Right kidney (tissue), 1 donor: ENCODE data around the gene RNF144B.
"Not testable (repeated sequence)": the region's sequence is repeated elsewhere in the genome, so short reads cannot be mapped to it uniquely, and the experiment has no call there.

Experiments used
- DNase-seq: peaks from one replicate; pipeline ENCODE4 v3.0.0-alpha.2; 2016

The RNF144B gene

DNA sequence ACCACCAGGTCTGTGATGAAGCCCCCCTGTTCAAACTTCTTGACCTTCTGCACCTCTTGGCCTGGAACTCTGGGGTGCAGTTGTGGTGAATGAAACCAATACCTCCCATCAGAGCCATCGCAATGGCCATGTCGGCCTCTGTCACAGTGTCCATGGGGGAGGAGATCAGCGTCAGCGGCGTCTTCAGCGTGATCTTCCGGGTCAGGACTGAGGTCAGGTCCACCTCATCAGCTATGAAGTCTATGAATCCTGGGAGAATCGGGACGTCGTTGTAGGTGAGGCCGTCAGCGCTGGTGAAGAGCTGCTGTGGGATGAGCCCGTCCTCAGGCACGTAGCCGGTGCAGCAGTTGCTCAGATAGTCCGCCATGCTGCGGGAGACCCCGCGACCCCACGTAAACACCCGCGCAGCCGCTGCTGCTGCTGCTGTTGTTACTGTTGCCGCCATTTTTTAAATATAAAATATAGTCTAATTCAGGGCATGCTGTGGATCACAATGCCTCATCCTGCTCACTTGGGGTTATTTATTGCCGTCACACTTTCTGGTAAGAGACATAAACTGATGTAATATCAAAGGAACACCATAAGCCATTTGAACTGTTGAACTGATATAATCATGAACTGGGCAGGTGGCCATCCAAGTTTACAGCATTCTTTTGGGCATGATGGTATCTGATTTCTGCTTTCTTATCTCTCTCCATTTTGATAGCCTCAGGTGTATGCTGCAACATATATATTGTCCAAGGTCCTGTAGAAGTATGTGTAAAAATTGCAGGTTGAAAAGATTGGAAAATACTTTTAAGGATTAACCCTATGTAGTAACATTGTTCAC, 18.7 kb upstream of the RNF144B start:
- no peak for DNase-seq

DNA sequence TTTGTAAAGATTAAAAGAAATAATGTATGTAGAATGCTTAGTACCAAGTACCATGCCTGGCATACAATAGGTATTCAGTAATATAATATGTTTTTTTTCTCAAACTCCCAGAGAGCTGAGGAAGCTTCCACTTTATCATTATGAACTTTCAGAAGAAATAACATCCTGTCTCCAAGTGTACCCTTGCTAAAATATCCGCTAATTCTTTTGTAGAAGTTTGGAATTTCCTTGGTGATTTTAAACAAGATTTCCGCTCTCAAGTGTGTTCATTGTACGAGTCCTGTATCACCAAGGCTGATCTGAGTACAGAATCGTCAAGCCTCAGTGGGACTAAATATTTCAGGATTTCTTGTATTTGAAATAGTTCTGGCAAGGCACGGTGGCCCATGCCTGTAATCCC, 16.1 kb upstream of the RNF144B start:
- DNase-seq: no peak

DNA sequence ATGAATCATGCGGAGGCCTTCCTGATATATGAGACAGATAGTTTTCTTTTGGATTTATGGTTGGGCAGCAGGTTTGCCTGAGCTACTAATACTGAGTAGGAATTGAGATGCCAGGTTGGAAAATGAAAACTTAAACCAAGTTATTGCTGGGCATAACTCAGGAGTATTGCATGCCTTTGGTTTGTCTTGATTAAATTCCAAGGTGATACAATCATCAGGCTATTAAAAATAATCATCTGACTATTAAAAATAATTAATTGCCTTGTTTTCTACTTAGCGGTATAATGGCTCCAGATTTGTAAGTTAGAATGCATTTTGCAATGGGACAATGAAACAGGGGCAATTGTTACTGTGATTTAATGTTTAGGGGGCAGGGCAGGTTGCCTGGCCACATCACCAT, 15.5 kb upstream of the RNF144B start:
- DNase-seq: no peak

DNA sequence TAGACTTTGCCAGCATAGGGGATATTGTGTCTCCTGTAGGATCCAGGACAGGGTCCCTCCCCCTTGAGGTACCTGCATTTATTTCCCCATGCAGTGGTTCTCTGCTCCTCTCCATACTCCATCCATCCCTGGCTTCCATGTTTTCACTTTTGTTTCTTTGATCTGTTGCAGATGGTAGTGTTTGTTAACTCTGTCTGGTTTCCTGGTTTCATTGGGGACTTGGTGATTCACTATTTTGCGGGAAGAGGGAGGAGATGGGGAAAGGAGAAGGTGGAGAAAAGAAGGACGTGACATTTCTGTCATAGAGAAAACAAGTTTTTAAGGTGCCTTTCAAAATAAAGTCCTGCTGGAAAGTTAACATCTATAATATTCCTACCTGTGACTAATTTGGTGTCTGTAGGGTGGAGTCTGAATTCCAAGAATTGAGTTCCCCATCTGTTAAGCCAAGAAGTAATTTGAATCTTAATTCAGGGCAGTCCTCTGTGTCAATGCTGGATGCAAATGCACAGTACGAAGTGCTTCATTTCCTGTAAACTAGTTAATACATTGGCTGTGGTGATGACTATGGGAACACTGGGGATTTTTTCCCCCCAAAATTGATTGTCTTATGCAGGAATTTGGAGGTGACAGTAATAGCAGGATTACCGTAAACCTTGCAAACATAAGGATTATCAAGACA, 6.9 kb upstream of the RNF144B start:
- no peak for DNase-seq

DNA sequence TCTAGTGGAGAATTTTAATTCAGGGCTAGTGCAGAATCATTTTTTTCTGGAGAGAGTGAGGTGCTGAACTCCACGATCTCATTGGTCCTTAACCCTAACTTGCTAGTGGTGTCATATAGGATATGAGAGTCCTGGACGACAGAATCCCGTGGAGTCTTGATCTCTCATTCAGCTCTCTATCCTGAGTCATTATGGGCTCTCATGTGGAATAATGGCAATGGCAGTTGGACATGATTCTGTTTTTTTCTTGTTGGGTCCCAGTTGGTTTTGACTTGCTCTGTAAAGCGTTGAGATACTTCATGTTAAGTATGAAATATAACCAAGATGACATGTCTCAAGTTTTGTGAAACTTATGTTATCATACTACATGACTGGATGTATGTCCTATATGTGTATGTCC, 6.3 kb upstream of the RNF144B start:
- no peak for DNase-seq

DNA sequence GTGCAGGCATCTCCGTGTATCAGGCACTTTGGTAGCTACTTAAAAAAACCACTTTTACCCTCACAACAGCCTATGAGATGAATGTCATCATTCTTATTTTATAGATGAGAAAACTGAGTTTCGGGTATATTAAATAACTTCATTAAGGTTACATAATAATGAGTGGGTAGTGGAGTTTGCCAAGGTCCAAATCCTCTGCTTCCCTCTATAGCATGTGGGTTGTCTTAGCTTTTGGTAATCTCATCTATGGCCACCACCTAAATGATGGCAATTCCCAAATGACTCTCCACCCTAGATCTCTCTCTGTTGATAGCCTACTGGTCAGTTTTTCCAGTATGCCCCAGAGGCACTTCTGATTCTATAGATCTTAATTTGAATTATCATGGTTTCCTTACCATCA, 3.7 kb upstream of the RNF144B start:
- DNase-seq: no peak

DNA sequence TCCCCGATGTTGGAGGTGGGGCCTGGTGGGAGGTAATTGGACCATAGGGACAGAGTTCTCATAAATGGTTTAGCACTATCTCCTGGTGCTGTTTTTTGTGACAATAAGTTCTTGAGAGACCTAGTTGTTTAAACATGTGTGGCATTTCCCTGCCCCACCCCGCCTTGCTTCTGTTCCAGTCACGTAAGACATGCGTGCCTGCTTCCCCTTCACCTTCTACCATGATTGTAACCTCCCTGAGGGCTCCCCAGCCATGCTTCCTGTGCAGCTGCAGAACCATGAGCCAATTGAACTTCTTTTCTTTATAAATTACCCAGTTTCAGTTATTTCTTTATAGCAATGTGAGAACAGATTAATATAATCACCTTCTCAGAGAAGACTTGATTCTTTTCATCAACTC, 2.5 kb upstream of the RNF144B start:
- no peak for DNase-seq

DNA sequence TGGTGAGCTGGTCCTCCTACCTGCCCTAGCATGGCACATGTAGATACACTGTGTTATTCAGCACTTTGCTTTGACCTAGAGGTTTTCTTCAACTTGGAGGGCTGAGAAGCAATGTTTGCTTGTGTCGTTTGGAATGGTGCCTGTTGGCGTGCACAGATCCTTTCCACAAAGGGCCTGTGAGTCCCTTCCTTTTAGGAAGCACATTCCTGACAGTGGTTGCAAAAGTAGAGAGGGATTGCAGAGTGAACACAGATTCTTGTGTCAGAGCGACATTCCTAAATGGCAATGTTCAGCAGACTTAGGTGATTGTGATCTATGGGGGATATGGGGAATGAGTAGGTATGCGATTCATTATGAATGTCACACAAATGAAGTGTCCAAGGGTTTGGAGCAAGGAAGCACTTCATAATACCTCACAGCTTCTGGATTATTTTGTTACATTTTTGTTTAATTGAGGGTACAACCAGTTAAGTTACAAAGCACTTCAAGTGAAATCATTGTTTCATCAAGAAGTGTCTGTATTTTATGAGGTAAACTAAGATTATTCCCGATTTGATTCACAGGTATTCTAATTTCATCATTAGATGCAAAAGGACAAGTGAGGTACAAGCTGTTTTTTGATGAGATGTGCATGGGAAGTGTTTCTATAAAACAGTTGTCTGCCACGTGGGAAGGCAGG, 713 bp upstream of the RNF144B start:
- no peak for DNase-seq

DNA sequence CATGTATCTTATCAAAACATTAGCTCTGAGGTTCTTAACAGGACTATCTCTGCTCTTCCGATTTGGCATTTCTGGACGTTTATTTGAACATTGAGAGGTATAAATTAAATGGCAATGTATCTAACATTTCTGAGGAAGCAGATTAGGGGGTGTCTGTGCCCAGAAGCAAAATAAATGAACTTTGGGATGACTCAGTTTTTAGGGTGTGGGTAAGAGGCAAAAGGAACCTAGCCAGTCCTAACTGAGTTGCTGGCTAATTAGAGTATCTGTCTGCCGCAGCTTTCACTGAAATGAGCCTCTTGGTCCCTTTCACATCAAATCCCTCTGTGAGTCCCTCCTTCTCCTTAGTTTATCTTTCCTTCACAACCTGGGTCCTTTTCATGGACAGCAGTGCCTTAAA, 1.1 kb downstream of the RNF144B start:
- no peak for DNase-seq

DNA sequence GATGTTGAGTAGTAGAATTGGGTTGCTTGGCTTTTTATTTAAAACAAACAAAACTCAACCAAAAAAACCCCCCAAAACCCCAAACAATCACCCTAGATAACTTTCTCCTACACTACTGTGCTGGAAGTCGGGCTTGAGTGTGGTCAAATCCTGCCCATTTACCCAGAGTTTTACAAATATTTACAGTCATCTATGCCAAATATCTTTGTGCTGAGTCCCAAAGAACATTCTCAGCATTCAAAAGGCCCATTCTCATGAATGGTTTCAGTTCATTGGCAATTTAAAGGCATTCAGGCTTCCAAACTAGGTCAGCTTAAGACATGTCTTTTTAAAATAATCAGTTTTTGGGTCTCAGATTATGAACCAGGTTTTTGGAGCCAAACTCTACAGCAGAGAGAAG, 1.8 kb downstream of the RNF144B start:
- no peak for DNase-seq

DNA sequence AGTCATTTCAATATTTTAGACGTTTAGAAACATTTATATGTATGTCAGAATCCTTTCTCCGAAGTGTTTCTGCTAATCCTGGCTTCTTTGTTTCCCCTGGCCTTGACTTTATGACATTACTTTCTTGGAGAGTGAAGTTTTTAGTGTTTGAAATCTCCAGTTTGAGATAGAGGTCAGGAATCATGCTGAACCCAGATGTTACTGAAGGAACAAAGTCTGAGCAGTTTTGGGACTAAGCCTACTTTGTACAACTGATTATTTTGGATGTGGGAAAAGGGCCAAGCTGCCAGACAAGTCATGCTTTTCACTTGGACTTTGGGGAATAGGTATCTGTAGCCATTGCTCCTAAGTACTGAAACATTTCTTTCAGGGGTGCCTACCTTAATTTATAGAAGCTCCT, 2.3 kb downstream of the RNF144B start:
- no peak for DNase-seq

DNA sequence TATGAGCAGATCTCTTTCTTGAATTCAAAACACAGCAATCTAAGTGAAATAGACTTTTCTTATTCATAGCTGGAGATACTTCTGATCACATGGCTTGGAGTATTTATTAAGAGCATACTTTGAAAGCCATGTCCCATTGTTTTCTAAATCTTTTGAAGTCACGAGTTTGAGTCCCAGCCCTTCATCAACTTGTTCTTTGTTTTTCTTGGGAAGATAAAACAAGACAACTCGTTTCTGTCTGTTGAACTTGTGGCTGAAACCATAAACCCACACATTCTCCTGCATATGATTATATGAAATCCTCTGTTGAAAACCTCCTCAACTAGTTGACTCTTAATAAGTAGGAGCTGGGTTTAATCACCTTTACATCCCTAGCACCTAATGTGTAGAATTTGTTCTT, 3.3 kb downstream of the RNF144B start:
- DNase-seq: no peak

DNA sequence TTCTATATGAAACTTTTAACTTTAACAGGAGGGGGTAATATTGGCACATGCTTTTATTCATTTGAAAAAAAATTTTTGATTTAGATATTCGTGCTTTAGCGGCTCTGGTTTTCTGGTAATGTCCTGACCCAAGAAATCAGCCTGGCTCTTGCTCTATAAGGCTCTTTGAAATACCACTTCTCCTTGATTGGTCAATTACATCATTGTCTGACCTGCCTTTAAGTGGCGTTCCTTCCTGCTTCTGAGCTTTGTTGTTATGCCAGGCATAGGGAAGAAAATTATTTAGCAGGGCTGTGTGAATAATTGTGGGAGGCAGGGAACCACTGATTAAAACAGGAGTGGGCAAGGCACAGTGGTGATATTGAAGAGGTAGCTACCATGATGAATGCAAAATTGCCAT, 3.9 kb downstream of the RNF144B start:
- DNase-seq: no peak

DNA sequence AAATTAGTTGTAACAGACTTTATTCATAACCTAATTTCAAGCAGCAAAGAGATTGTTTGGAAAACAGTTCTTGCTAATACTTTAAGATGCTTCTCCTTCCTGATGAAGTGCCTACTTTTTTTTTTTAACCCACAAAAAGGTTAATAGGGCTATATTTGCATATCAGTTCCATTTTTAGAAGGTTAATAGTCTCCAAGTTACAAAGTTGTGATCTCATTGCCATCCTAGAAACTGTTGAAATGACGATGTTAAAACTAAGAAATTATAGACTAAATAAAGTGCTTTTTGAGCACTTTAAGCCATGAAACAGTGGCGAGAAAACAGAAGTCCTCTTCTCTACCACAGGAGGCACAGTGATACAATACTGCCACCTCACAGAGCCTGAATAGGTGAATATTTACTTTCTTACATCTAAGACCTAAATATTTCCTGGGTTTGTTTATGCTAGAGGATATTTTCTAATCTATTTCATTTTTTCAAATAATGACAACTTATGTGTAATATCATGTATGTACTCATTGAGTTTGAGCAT, 5.3 kb downstream of the RNF144B start:
- no peak for DNase-seq

DNA sequence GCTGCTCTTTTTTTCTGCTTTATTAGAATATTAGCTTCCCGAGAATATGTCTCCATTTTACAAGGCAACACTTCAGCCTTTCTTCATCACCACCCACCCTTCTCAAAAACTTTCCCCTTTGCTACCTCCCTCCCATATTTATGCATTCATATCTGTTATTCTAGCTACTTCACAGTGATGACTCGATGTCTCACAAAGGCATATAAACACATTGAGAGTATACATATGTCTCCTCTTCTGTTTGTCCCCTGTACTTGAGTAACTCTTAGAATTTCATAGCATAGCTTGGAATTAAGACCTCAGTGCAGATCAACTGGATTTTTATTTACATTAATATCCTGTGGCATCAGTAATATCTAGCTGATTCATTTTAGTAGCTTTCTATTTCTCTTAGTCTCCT, 6.5 kb downstream of the RNF144B start:
- no peak for DNase-seq

DNA sequence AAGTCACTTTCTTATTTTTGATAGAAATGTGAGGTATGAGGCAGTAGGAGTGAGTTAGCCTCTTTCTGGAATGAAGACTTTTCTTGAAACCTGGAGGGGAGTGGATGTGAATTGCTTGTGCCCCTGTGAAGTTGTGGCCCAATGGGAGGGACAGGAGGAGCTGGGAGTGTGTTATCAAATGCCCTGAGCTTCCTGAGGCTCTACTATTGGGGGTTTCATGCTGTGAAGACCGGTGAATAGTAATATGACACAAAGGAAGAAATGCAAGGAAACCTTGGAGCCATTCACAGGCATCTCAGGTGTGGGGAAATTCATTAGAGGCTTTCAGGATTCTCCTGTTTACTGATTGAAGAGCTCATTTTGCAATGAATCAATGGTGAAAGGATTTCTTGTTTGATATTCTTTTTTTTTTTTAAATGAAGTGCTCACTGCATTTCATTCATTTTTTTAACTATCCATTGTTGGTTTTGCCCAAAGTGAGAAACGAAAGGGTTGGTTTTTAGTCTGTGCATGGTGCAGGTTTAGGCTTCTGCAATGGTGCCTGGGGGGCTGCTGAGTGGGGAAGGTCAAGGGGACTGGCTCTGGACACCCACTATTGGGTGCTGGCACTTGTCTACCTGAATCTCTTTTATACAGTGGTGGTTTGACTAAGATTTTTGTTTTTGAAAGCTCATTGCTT, 8.2 kb downstream of the RNF144B start:
- DNase-seq: no peak

DNA sequence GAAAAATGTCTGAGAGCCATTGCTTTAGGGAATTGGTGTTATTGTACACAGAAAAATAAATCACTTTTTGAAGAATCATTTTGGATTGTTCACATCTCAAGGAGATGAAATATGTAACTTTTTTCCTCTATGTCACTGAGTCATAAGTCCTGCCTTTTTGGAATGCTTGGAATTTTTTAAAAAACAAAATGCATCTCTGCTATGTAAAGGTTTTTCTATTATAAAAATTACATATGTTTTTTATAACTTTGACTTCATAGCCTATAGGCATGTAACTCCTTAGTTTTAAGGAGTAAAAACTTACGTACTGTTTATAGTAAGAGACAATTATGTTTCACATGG, 8.7 kb downstream of the RNF144B start:
- DNase-seq: no peak

DNA sequence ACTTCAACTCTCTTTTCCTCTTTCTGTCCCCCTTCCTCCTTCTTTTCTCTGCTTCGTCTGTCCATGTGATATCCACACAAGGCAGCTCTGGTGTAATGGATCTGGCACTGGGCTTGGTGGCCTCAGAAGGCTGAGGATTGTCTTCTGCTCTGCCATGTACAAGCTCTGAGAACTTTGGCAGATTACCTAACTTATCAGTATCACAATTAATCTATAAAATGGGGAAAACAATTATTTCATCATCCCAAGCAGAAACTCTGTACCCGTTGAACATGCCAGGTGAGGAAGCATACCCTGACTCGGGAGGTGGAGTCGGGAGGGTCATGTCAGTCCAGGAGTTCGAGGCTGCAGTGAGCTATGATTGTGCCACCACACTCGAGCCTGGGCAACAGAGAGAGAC, 10.6 kb downstream of the RNF144B start:
- no peak for DNase-seq

DNA sequence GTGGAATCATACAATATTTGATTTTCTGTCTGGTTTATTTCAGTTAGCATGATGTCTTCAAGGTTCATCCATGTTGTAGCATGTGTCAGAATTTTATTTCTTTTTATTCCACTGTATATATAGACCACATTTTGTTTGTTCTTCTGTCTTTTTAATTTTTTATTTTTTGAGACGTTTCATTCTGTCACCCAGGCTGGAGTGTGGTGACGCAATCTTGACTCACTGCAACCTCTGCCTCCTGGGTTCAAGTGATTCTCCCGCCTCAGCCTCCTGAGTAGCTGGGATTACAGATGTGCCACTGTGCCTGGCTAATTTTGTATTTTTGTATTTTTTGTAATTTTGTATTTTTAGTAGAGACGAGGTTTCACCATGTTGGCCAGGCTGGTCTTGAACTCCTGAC, 11.1 kb downstream of the RNF144B start:
- DNase-seq: not testable (repeated sequence)

DNA sequence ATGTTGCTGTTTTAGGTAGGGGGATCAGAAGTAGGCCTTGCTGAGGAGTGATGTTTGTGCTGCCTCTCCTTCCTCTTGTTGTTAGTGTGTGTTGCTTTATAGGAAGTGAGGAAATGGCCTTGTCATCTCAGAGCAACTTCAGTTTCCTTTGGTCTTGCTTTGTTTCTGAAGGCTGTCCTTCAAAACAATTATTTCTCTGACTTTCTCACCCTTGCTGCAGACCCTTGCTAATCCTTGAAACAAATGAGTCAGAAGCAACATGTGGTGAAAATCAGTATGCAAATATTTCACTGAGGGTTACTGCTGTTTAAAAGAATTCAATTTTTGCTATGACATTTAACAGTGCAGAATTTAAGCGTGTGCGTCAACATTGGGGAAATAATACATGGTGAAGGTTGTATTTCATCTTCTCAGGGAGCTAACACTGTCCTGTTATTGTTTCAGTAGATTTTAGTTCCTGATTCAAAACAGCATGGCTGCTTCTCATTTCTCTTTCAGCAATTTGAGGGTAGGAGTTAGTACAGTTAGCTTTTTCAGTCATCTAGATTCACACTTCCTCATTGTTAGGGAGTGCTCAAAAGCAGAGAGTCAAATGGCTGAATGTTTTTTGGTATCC, 13.8 kb downstream of the RNF144B start:
- DNase-seq: no peak

DNA sequence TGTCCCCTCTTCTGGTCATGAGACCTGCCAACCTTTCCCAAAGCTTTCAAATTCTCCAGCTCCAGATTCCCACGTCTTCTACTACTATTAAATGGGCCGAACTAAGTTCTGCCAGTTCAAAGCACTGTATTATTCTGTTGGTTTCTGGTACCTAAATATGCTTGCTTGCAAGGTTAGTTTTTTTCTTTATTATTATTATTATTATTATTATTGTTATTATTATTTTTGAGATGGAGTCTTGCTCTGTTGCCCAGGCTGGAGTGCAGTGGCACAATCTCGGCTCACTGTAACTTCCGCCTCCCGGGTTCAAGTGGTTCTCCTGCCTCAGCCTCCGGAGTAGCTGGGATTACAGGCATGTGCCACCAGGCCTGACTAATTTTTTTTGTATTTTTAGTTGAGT, 17.8 kb downstream of the RNF144B start:
- DNase-seq: not testable (repeated sequence)
